HepG2 (cell line): ENCODE data around the gene SEZ6. TPM values are rescaled to one million over a fixed set of nuclear protein-coding genes. Genes with fewer than 3 reads are reported as not detected.

Experiments
- ATRX ChIP-seq: sonication (generic); formaldehyde crosslinking; IDR thresholded peaks from 2 replicates; pipeline ENCODE4 v1.4.0; 2020; ENCODE audit warnings: missing genetic modification reagents, borderline replicate concordance
- BORCS8-MEF2B ChIP-seq: sonication (generic); formaldehyde crosslinking; IDR thresholded peaks from 2 replicates; pipeline ENCODE4 v1.8.0; 2022; ENCODE audit warnings: mild to moderate bottlenecking, missing genetic modification reagents
- CC2D1A ChIP-seq: sonication (generic); formaldehyde crosslinking; IDR thresholded peaks from 2 replicates; pipeline ENCODE4 v1.8.1; 2023; ENCODE audit warnings: mild to moderate bottlenecking, missing genetic modification reagents
- CENPT ChIP-seq: sonication (generic); formaldehyde crosslinking; IDR thresholded peaks from 2 replicates; pipeline ENCODE4 v1.8.0; 2022; ENCODE audit warnings: low read depth, mild to moderate bottlenecking, moderate library complexity, missing genetic modification reagents
- HNF1B ChIP-seq: sonication (generic); formaldehyde crosslinking; IDR thresholded peaks from 2 replicates; pipeline ENCODE4 v1.5.1; 2020; ENCODE audit warnings: mild to moderate bottlenecking, moderate library complexity, missing genetic modification reagents
- HNRNPUL1 ChIP-seq: fragments of 200-400 bp; formaldehyde crosslinking; IDR thresholded peaks from 2 replicates; pipeline ENCODE4 v1.6.1; 2017; ENCODE audit warnings: low read depth, mild to moderate bottlenecking, low read length, moderate library complexity
- MYNN ChIP-seq: sonication (generic); formaldehyde crosslinking; IDR thresholded peaks from 2 replicates; pipeline ENCODE4 v1.4.0; 2020; ENCODE audit warnings: mild to moderate bottlenecking, low read depth, missing genetic modification reagents
- NONO ChIP-seq, 2 experiments: fragments of 450-650 bp in 1 of 2; sonication (generic) in 1 of 2; formaldehyde crosslinking in 1 of 2; IDR thresholded peaks in 1 of 2; conservative IDR thresholded peaks in 1 of 2; 2 replicates each; pipeline versions ENCODE4 v1.6.1 to v1.8.0; 2017 to 2022; ENCODE audit warnings: mild to moderate bottlenecking in 1 of 2, missing genetic modification reagents in 1 of 2, moderate library complexity in 1 of 2
- RORA ChIP-seq: sonication (generic); formaldehyde crosslinking; IDR thresholded peaks from 2 replicates; pipeline ENCODE4 v1.5.0; 2020; ENCODE audit warnings: mild to moderate bottlenecking, missing genetic modification reagents, moderate library complexity
- SCMH1 ChIP-seq: sonication (generic); formaldehyde crosslinking; IDR thresholded peaks from 2 replicates; pipeline ENCODE4 v1.9.0; 2021; ENCODE audit warnings: missing genetic modification reagents, mild to moderate bottlenecking, borderline replicate concordance
- SKIL ChIP-seq: sonication (generic); formaldehyde crosslinking; IDR thresholded peaks from 2 replicates; pipeline ENCODE4 v1.8.0; 2022; ENCODE audit warnings: missing genetic modification reagents, mild to moderate bottlenecking, moderate library complexity, borderline replicate concordance
- SMAD3 ChIP-seq: sonication (generic); formaldehyde crosslinking; IDR thresholded peaks from 2 replicates; pipeline ENCODE4 v1.4.0; 2020; ENCODE audit warnings: missing genetic modification reagents
- TBX2 ChIP-seq: sonication (generic); formaldehyde crosslinking; IDR thresholded peaks from 2 replicates; pipeline ENCODE4 v1.5.0; 2020; ENCODE audit warnings: missing genetic modification reagents, mild to moderate bottlenecking, borderline replicate concordance
- ZMAT3 ChIP-seq: sonication (generic); formaldehyde crosslinking; conservative IDR thresholded peaks from 2 replicates; pipeline ENCODE4 v1.7.0; 2021; ENCODE audit warnings: missing genetic modification reagents
- ZNF232 ChIP-seq: sonication (generic); formaldehyde crosslinking; IDR thresholded peaks from 2 replicates; pipeline ENCODE4 v1.4.0; 2020; ENCODE audit warnings: missing genetic modification reagents, borderline replicate concordance
- ZNF24 ChIP-seq: fragments of 450-650 bp; IDR thresholded peaks from 2 replicates; pipeline ENCODE4 v1.6.1; 2017; ENCODE audit warnings: antibody characterized with exemption, mild to moderate bottlenecking
- polyA plus RNA-seq, 8 experiments: library from polyadenylated mRNA; depleted of rRNA in 3 of 8; stranded (reverse) in 7 of 8; unstranded in 1 of 8; fragments of >200 nt; fragmentation: Illumina TruSeq in 4 of 8; extraction: Trizol in 4 of 8; gene quantifications; 2 replicates each; pipeline versions ENCODE4 v1.2.1 to v1.2.3, GENCODE V29; 2011 to 2016; ENCODE audit warnings: low read depth in 4 of 8, missing spikeins in 1 of 8, mixed read lengths in 1 of 8; ENCODE audit not compliant: insufficient read depth in 1 of 8
- total RNA-seq, 5 experiments: library from RNA; depleted of rRNA; stranded (reverse); fragments of >200 nt; fragmentation: Illumina TruSeq; extraction: Trizol; gene quantifications; 2 replicates each; pipeline ENCODE4 v1.2.3, GENCODE V29; 2016; ENCODE audit warnings: low read depth in 1 of 5
- TF ChIP-seq, protein P1 (sequence below): sonication (generic); formaldehyde crosslinking; IDR thresholded peaks from 2 replicates; pipeline ENCODE4 v1.4.0; 2020; ENCODE audit warnings: missing genetic modification reagents
- TF ChIP-seq, protein P2 (sequence below): sonication (generic); formaldehyde crosslinking; IDR thresholded peaks from 2 replicates; pipeline ENCODE4 v1.5.1; 2020; ENCODE audit warnings: mild to moderate bottlenecking, missing genetic modification reagents, borderline replicate concordance

SEZ6 gene
- total and polyA plus RNA-seq, 2 of the 13 experiments (the other 11 are each of a cell fraction or from before 2014, with no cell fraction given) = not detected

GRCh38 chr17:28951428-28951990 lies 54.3 kb downstream of the SEZ6 start, which contains the start of gene PHF12 (continued):
- no peak for TF ChIP-seq ZNF24
- TF ChIP-seq SCMH1 (CRISPR knock-in tag) = no peak
- no peak for TF ChIP-seq HNRNPUL1
- TF ChIP-seq, protein P1, sequence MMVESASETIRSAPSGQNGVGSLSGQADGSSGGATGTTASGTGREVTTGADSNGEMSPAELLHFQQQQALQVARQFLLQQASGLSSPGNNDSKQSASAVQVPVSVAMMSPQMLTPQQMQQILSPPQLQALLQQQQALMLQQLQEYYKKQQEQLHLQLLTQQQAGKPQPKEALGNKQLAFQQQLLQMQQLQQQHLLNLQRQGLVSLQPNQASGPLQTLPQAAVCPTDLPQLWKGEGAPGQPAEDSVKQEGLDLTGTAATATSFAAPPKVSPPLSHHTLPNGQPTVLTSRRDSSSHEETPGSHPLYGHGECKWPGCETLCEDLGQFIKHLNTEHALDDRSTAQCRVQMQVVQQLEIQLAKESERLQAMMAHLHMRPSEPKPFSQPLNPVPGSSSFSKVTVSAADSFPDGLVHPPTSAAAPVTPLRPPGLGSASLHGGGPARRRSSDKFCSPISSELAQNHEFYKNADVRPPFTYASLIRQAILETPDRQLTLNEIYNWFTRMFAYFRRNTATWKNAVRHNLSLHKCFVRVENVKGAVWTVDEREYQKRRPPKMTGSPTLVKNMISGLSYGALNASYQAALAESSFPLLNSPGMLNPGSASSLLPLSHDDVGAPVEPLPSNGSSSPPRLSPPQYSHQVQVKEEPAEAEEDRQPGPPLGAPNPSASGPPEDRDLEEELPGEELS (CRISPR knock-in tag) = no peak
- TF ChIP-seq NONO (IDR thresholded peaks at IDR 0.05) = no peak
- peak; percentile 65; the same call in 1 of the 2 replicates for TF ChIP-seq NONO (CRISPR knock-in tag; conservative IDR thresholded peaks at IDR 0.05)
- no peak for TF ChIP-seq ATRX (CRISPR knock-in tag)
- TF ChIP-seq CENPT (CRISPR knock-in tag) = no peak
- TF ChIP-seq, protein P2, sequence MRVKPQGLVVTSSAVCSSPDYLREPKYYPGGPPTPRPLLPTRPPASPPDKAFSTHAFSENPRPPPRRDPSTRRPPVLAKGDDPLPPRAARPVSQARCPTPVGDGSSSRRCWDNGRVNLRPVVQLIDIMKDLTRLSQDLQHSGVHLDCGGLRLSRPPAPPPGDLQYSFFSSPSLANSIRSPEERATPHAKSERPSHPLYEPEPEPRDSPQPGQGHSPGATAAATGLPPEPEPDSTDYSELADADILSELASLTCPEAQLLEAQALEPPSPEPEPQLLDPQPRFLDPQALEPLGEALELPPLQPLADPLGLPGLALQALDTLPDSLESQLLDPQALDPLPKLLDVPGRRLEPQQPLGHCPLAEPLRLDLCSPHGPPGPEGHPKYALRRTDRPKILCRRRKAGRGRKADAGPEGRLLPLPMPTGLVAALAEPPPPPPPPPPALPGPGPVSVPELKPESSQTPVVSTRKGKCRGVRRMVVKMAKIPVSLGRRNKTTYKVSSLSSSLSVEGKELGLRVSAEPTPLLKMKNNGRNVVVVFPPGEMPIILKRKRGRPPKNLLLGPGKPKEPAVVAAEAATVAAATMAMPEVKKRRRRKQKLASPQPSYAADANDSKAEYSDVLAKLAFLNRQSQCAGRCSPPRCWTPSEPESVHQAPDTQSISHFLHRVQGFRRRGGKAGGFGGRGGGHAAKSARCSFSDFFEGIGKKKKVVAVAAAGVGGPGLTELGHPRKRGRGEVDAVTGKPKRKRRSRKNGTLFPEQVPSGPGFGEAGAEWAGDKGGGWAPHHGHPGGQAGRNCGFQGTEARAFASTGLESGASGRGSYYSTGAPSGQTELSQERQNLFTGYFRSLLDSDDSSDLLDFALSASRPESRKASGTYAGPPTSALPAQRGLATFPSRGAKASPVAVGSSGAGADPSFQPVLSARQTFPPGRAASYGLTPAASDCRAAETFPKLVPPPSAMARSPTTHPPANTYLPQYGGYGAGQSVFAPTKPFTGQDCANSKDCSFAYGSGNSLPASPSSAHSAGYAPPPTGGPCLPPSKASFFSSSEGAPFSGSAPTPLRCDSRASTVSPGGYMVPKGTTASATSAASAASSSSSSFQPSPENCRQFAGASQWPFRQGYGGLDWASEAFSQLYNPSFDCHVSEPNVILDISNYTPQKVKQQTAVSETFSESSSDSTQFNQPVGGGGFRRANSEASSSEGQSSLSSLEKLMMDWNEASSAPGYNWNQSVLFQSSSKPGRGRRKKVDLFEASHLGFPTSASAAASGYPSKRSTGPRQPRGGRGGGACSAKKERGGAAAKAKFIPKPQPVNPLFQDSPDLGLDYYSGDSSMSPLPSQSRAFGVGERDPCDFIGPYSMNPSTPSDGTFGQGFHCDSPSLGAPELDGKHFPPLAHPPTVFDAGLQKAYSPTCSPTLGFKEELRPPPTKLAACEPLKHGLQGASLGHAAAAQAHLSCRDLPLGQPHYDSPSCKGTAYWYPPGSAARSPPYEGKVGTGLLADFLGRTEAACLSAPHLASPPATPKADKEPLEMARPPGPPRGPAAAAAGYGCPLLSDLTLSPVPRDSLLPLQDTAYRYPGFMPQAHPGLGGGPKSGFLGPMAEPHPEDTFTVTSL = no peak
- no peak for TF ChIP-seq CC2D1A (CRISPR knock-in tag)
- TF ChIP-seq HNF1B (CRISPR knock-in tag) = no peak
- TF ChIP-seq RORA (CRISPR knock-in tag) = no peak
- no peak for TF ChIP-seq ZMAT3 (CRISPR knock-in tag)
- TF ChIP-seq SKIL (CRISPR knock-in tag) = no peak
- TF ChIP-seq SMAD3 = 0 out of 2 replicates have a peak, but pooled peaks have one; percentile 10
- no peak for TF ChIP-seq TBX2 (CRISPR knock-in tag)
- TF ChIP-seq ZNF232 = peak; percentile 73; the same call in 1 of the 2 replicates
- TF ChIP-seq BORCS8-MEF2B = no peak
- no peak for TF ChIP-seq MYNN
